ENCODE data around the gene WDR6.

- TF ChIP-seq CTCF (IDR thresholded peaks at IDR 0.05; ENCODE audit: poor library complexity, severe bottlenecking) (no peak), POLR2AphosphoS5 (IDR thresholded peaks at IDR 0.05) (no peak), MXI1 (conservative IDR thresholded peaks at IDR 0.05; ENCODE audit: poor library complexity, severe bottlenecking) (no peak), RAD21 (conservative IDR thresholded peaks at IDR 0.05) (no peak), EZH2 (IDR thresholded peaks at IDR 0.05; ENCODE audit: borderline replicate concordance, insufficient read depth, low read length, poor library complexity, severe bottlenecking) (no peak), EP300 (conservative IDR thresholded peaks at IDR 0.05; ENCODE audit: poor library complexity, severe bottlenecking) (no peak), TAF1 (IDR thresholded peaks at IDR 0.05; ENCODE audit: low read depth) (no peak)
- TF ChIP-seq, protein P1, sequence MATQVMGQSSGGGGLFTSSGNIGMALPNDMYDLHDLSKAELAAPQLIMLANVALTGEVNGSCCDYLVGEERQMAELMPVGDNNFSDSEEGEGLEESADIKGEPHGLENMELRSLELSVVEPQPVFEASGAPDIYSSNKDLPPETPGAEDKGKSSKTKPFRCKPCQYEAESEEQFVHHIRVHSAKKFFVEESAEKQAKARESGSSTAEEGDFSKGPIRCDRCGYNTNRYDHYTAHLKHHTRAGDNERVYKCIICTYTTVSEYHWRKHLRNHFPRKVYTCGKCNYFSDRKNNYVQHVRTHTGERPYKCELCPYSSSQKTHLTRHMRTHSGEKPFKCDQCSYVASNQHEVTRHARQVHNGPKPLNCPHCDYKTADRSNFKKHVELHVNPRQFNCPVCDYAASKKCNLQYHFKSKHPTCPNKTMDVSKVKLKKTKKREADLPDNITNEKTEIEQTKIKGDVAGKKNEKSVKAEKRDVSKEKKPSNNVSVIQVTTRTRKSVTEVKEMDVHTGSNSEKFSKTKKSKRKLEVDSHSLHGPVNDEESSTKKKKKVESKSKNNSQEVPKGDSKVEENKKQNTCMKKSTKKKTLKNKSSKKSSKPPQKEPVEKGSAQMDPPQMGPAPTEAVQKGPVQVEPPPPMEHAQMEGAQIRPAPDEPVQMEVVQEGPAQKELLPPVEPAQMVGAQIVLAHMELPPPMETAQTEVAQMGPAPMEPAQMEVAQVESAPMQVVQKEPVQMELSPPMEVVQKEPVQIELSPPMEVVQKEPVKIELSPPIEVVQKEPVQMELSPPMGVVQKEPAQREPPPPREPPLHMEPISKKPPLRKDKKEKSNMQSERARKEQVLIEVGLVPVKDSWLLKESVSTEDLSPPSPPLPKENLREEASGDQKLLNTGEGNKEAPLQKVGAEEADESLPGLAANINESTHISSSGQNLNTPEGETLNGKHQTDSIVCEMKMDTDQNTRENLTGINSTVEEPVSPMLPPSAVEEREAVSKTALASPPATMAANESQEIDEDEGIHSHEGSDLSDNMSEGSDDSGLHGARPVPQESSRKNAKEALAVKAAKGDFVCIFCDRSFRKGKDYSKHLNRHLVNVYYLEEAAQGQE (IDR thresholded peaks at IDR 0.05; ENCODE audit: borderline replicate concordance): no peak
These were observed 46.4 kb downstream of the WDR6 start for GRCh38 chr3:49053543-49053942.

Measured in neural cell (in vitro differentiated cells).